Erythroblast (primary cell): ENCODE results near the gene PHKA1.

Experiments
- GATA1 ChIP-seq: IDR thresholded peaks from 2 replicates; pipeline ENCODE4 v1.6.1; 2011; ENCODE audit warnings: low read depth, mild to moderate bottlenecking, control low read depth, low read length, moderate library complexity
- POLR2A ChIP-seq: IDR thresholded peaks from 2 replicates; pipeline ENCODE4 v1.6.1; 2011; ENCODE audit warnings: mild to moderate bottlenecking, low read length

GRCh38 chrX:72609313-72609712 lies 104.8 kb downstream of the PHKA1 start:
- no peak for TF ChIP-seq POLR2A
- TF ChIP-seq GATA1, result no peak
